ENCODE results near the gene ADAMTS14.

The ADAMTS14 gene

GRCh38 chr10:70692043-70692603 lies 19.8 kb downstream of the ADAMTS14 start:
- DNase-seq (ENCODE audit: low read depth in 2 of 2): no peak

DNA sequence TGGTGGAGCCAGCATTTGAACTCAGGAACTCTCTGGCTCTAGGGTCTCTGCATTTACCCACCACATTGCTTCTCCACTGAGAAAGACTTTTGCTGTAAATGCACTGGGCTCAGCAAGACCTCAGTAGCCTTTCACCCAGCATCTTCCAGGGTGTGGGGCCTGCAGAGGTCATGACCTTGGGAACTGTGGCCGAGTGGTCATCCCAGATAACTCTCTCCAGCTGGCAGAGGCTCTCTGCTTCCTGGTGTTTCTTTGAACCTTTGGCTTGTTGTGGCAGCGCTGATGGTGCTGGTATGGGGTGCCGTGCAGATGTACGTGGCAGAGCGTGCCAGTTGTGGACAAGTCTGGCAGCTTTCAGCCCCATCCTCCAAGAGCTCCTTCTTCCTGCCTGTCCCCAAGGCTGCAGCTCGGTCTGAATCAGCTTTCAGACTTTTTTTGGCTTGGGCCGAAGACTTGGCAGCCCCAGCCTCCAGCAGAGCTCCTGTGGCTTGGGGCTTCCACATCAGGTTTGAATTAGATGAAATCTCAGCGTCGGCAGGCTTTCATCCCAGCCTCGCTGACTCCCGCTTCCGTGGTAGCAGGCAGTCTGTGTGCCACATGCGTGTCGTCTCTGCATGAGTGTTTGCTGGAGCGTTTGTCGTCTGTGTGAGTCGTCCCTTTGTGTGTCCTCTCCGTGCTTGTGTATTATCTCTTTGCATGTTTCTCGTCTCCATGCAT lies 21.5 kb downstream of the ADAMTS14 start:
- no peak for DNase-seq (ENCODE audit: low read depth in 2 of 2)

- DNase-seq (ENCODE audit: low read depth in 2 of 2): no peak
Observed at GRCh38 chr10:70694418-70695141, 22.3 kb downstream of the ADAMTS14 start.

DNA sequence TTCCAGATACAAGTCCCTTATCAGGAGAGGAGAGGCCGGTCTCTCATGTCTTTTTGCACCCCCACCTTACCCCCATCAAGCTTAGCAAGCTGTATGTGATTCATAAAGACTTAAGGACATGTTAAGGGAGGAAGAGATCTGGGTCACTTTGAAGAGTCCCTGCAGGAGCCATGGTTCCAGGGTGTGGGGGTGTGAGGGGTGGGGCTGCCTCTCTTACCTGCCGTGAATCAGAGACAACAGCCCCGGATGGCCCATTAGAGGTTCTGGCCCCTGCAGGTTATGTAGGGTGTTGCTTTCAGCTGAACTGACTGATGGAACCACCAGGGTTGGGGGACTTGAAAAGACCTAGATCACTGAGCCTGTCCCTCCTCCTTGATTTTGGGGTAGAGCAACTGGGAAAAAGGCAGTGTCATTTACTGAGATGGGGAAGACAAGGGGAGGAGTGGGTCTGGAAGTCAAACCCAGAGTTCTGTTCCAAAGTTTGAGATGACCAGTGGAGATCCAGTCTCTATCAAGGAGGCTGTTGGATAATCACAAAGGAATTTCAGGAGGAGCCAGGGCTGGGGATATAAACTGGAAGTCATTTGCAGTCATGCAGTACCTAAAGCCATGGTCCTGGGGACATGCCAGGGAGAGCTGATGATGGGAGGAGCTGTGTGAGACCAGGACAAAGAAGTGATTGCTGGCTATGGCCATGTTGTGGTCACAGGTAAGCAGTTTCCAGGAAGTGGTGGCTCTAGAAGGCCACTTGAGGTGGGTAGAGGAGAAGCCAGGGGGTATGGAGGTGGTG lies 23.1 kb downstream of the ADAMTS14 start:
- no peak for DNase-seq (ENCODE audit: low read depth in 2 of 2)

DNA sequence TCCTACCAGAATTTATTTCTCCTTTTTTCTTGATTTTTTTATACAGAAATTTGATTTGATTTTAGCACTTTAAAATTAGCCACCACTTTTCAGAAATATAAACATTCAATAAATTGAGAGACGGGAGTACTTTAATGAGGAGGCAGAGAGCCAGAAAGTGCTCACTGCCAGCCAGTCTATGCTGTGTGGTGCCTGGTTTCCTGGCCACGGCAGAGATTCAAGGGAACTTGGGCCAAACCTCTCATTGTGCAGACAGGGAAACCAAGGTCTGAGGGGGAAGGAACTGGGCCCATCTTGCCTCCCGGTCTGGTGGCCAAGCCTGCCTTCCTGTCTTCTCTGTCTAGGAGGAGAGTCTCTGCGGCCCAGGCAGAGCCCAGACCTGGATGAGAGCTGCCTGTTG lies 25.9 kb downstream of the ADAMTS14 start:
- no peak for DNase-seq (ENCODE audit: low read depth in 2 of 2)

DNA sequence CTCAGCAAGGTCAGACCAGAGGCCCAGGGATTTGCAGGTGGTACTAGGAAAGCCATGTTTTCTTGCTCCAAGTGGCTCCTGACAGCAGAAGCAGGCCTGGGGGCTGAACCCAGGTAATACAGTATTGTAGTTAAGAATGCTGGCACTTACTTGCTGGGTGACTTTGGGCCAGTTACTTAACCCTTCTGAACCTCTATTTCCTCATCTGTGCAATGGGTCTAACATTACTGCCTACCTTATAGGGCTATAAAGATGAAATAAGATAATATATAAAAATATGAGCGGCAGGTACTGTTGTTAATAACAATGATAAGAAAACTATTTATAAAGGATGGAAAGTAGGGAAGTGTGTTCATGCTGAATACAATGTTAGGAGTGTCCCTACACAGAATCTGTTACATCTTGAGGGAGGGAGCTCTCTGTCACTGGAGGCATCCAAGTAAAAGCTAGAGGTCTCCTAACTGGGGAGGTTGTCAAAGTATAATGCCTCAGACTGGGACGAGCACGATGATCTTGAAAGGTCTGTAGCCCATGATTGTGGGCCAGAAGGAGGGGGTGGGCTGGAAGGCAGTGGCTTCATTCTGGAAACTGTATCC lies 26.9 kb downstream of the ADAMTS14 start:
- DNase-seq (ENCODE audit: low read depth in 2 of 2): no peak

GRCh38 chr10:70699659-70700174 lies 27.4 kb downstream of the ADAMTS14 start:
- DNase-seq (ENCODE audit: low read depth in 2 of 2): no peak

- no peak for DNase-seq (ENCODE audit: low read depth in 2 of 2)
Observed at GRCh38 chr10:70702190-70702763, 30.0 kb downstream of the ADAMTS14 start.

DNA sequence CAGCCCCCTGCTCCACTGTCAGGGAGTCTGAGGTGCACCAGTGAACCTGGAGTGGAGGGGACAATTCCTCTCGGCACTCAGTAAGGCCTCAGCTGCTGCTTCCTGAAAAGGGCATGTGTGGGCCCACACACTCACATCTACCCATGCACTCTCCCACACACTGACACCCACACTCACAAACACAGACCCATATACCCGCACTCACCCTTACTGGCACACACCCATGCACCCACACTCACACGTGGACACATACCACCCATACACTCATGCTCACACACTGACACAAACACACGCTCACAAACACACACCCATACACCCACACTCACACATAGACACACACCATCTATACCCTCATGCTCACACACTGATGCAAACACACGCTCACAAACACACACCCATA lies 31.9 kb downstream of the ADAMTS14 start:
- DNase-seq (ENCODE audit: low read depth in 2 of 2): no peak

GRCh38 chr10:70705121-70705861 lies 33.0 kb downstream of the ADAMTS14 start:
- no peak for DNase-seq (ENCODE audit: low read depth in 2 of 2)

GRCh38 chr10:70711177-70711576 lies 38.9 kb downstream of the ADAMTS14 start:
- DNase-seq (ENCODE audit: low read depth in 2 of 2): no peak

DNA sequence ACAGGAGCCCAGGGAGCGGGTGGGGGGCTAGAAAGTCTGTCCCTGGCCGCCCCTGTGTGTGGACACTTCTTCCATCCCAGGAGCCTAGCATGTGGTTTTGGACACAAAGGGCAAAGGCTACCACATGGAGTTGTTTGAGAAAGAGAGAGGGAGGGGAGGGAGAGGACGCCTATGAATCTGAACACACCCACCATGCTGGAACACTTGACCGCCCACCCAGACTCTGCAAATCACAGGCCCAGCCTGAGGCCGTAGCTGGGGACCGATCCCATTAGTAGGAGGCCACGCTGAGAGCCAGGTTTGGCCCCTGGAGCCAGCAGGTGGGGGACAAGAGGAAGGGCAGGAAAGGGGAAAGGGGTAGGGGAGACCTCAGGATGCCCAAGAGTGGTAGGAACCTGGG lies 39.6 kb downstream of the ADAMTS14 start:
- DNase-seq (ENCODE audit: low read depth in 2 of 2): no peak

GRCh38 chr10:70714245-70714644 lies 41.9 kb downstream of the ADAMTS14 start:
- DNase-seq (ENCODE audit: low read depth in 2 of 2): no peak

DNA sequence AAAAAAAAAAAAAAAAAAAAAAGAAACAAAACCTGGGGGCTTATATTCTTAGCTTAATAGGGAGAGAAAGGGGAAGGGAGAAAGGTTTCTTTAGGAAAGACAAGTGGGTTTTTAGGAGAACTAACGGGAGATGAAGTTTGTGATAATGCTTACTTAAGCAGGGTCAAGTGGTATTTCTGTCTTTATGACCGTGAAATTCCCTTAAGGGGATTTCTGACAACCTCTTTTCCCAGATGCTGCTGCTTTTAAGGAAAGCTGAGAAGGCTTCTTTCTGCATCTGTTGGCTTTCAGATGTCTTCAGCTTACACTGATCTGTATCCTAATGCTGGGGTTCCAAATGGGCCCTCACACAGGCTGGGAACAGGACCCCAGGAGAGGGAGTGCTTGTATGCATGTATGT lies 42.6 kb downstream of the ADAMTS14 start:
- DNase-seq (ENCODE audit: low read depth in 2 of 2): no peak

- no peak for DNase-seq (ENCODE audit: low read depth in 2 of 2)
Observed at GRCh38 chr10:70715853-70716795, 43.8 kb downstream of the ADAMTS14 start.

DNA sequence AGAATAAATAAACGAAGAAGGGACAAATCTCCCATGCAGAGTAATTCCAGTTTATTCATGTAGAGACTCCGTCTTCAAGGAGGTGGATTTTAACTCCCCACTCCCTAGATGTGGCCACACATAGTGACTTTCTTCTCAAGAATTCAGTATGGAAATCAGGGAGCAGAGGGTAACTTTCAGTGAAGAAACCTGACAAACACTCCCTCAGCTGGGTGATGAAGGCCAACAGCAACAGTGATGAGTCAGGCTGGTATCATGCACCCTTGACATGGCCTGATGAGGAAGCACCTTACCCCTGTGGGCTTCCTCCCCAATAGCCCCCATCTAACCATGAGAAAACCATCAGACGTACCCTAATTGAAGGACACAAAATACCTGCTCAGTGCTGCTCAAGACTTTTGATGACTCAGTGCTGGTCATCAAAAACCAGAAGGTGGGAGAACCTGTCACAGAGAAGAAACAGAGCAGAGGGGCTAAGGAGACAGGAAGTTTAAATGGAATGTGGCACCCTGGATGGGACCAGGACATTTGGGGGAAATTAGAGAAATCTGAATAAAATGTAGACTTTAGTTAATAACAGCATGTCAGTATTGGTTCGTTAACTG lies 50.6 kb downstream of the ADAMTS14 start:
- DNase-seq (ENCODE audit: low read depth in 2 of 2): no peak

DNA sequence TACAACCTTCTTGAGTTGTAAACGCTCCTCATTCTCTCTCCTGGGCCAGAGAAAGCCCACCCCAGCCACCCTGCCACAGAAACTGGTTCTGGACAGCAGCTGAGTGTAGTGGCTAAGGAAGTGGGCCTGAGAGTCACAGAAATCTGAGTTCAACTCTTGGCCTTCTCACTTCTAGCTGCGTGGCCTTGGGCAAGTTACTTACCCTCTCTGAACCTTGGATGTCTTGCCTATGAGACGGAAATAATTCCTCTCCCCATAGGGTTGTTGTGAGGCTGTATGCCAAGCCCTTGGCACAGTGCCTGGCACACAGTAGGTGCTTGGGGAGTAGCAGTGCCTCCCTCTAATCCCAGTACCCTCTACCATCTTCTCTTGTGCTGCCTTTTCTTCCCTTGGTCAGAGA lies 51.5 kb downstream of the ADAMTS14 start:
- no peak for DNase-seq (ENCODE audit: low read depth in 2 of 2)

GRCh38 chr10:70726909-70727495 lies 54.7 kb downstream of the ADAMTS14 start:
- DNase-seq (ENCODE audit: low read depth in 2 of 2): no peak

GRCh38 chr10:70728328-70728727 lies 56.0 kb downstream of the ADAMTS14 start:
- DNase-seq (ENCODE audit: low read depth in 2 of 2): no peak
